Ascending aorta (tissue), 2 donors: ENCODE results near the gene B4GALNT3. TPM values are rescaled to one million over a fixed set of nuclear protein-coding genes. Genes with fewer than 3 reads are reported as not detected.

Experiments used
- DNase-seq, 2 donors: peaks; one replicate each; pipeline ENCODE4 v3.0.0-alpha.2; 2019; ENCODE audit warnings: low spot score in 2 of 2
- H3K27ac ChIP-seq, 2 donors: fragments of 200-600 bp; sonication (generic); one replicate each; pipeline ENCODE4 v1.5.1; 2016 to 2017; ENCODE audit warnings: mild to moderate bottlenecking in 1 of 2
- H3K27me3 ChIP-seq: fragments of 200-600 bp; sonication (generic); one replicate; pipeline ENCODE4 v1.5.1; 2017
- H3K36me3 ChIP-seq, 2 donors: fragments of 200-600 bp; sonication (generic); one replicate each; pipeline ENCODE4 v1.5.1; 2016
- H3K4me1 ChIP-seq, 2 donors: fragments of 200-600 bp; sonication (generic); one replicate each; pipeline ENCODE4 v1.5.1; 2016 to 2017; ENCODE audit warnings: mild to moderate bottlenecking in 1 of 2
- H3K4me3 ChIP-seq, 2 donors: fragments of 200-600 bp; sonication (generic); one replicate each; pipeline ENCODE4 v1.5.1; 2016 to 2017; ENCODE audit warnings: mild to moderate bottlenecking in 1 of 2
- H3K9me3 ChIP-seq, 2 donors: fragments of 200-600 bp; sonication (generic); one replicate each; pipeline ENCODE4 v1.5.1; 2016
- CTCF ChIP-seq, 3 experiments: fragments of 200-600 bp in 2 of 3; fragments of 450-650 bp in 1 of 3; sonication (generic) in 2 of 3; IDR thresholded peaks; one replicate each; pipeline ENCODE4 v1.5.1; 2016 to 2019; ENCODE audit warnings: antibody characterized with exemption in 3 of 3, mild to moderate bottlenecking in 1 of 3, moderate library complexity in 1 of 3
- intact Hi-C: fragments of 100-400 bp; cut with DNase I; formaldehyde crosslinking; loops from one replicate; pipeline ENCODE4 v1.15.1; 2023
- total RNA-seq: library from RNA; depleted of rRNA; stranded (reverse); fragments of >200 nt; gene quantifications from one replicate; pipeline ENCODE4 v1.1.0, GENCODE V29; 2016

The B4GALNT3 gene
- total RNA-seq, 1 donor from 2014 or later, result 10.4 TPM

- H3K4me3 ChIP-seq, result no peak overlapping the region
- H3K36me3 ChIP-seq, result no peaks in the 10 kb centered on the region
- no peak for TF ChIP-seq CTCF (IDR thresholded peaks at IDR 0.05)
- DNase-seq, result no peak
- H3K4me1 ChIP-seq, result no peaks in the 10 kb centered on the region
- peaks cover 0 to 6% of the 10 kb centered on the region in 2 donors for H3K9me3 ChIP-seq
- no peaks in the 10 kb centered on the region for H3K27me3 ChIP-seq
- H3K27ac ChIP-seq, result peak overlapping the region in 1 of 2 donors; percentile 54
- intact Hi-C loops, result no loop called here
Observed at GRCh38 chr12:530308-530707, 70.6 kb downstream of the B4GALNT3 start.

GRCh38 chr12:530821-531220 is 71.1 kb downstream of the B4GALNT3 start:
- no peaks in the 10 kb centered on the region for H3K36me3 ChIP-seq
- no peaks in the 10 kb centered on the region for H3K4me1 ChIP-seq
- intact Hi-C loops, result no loop called here
- H3K27me3 ChIP-seq, result no peaks in the 10 kb centered on the region
- no peak for DNase-seq
- peak overlapping the region in 1 of 2 donors; percentile 54 for H3K27ac ChIP-seq
- H3K4me3 ChIP-seq, result no peak overlapping the region
- no peak for TF ChIP-seq CTCF (IDR thresholded peaks at IDR 0.05)
- peaks cover 0 to 6% of the 10 kb centered on the region in 2 donors for H3K9me3 ChIP-seq

- TF ChIP-seq CTCF (IDR thresholded peaks at IDR 0.05), result no peak
- intact Hi-C loops, result no loop called here
- H3K4me1 ChIP-seq, result no peaks in the 10 kb centered on the region
- no peak for DNase-seq
- H3K9me3 ChIP-seq, result peaks cover 0 to 6% of the 10 kb centered on the region in 2 donors
- no peaks in the 10 kb centered on the region for H3K27me3 ChIP-seq
- no peaks in the 10 kb centered on the region for H3K36me3 ChIP-seq
- no peak overlapping the region for H3K4me3 ChIP-seq
- H3K27ac ChIP-seq, result no peak overlapping the region
Observed at GRCh38 chr12:531951-532585, 72.3 kb downstream of the B4GALNT3 start.

- intact Hi-C loops, result no loop called here
- H3K4me3 ChIP-seq, result no peak overlapping the region
- no peaks in the 10 kb centered on the region for H3K27me3 ChIP-seq
- H3K36me3 ChIP-seq, result no peaks in the 10 kb centered on the region
- TF ChIP-seq CTCF (IDR thresholded peaks at IDR 0.05), result no peak
- H3K9me3 ChIP-seq, result peaks cover 0 to 6% of the 10 kb centered on the region in 2 donors
- H3K27ac ChIP-seq, result no peak overlapping the region
- no peak for DNase-seq
- no peaks in the 10 kb centered on the region for H3K4me1 ChIP-seq
Observed at GRCh38 chr12:532908-533565, 73.3 kb downstream of the B4GALNT3 start.

- intact Hi-C loops, result no loop called here
- DNase-seq, result no peak
- Histone ChIP-seq H3K27me3 (no peaks in the 10 kb centered on the region), H3K4me1 (no peaks in the 10 kb centered on the region), H3K27ac (no peak overlapping the region), H3K9me3 (peaks cover 0 to 6% of the 10 kb centered on the region in 2 donors), H3K4me3 (no peak overlapping the region), H3K36me3 (no peaks in the 10 kb centered on the region)
- no peak for TF ChIP-seq CTCF (IDR thresholded peaks at IDR 0.05)
Observed at GRCh38 chr12:533718-534117, 74.0 kb downstream of the B4GALNT3 start.
